ENCODE data around the gene SPSB1. TPM values are rescaled to one million over a fixed set of nuclear protein-coding genes. Genes with fewer than 3 reads are reported as not detected.
A peak's percentile ranks its signal among the peaks of the same experiment; 100 is the strongest.

The SPSB1 gene
- total RNA-seq, 1 experiment from 2014 or later = 33.8 TPM

DNA sequence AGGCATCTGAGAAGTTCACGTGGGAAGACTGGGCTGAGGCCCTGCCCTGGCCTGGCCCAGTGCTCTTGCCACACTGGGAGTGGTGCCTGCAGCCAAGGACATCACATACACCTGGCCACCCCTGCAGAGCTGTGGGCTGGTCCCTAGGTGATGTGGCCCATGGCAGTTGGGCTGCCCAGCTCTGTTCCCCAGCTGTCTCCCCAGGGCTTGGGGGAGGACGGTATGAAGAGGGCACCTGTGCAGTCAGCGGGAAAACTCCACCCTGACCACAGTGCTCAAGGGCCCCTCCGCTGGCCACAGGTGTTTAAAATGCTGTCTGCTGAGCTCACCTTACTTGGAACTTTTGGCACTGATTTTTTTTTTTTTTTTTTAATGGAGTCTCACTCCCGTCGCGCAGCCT is 126.2 kb downstream of the SPSB1 start:
- ChIA-PET POLR2A (ENCODE audit: unreplicated experiment) (interaction anchor here (0.6 kb wide), 1 partner anchor 171 kb away, joined by 14 read pairs; no protein-coding TSS in a partner anchor), CTCF (interaction anchor here (0.6 kb wide), 2 partner anchors 119 to 1444 kb away, joined by 3 to 4 read pairs; no protein-coding TSS in a partner anchor)
- peaks cover 13% of the 10 kb centered on the region for H3K4me1 ChIP-seq (replicated peaks; ENCODE audit: insufficient read depth)
- no peak for TF ChIP-seq EZH2 (IDR thresholded peaks at IDR 0.05; ENCODE audit: low read depth)
- TF ChIP-seq, protein P1, sequence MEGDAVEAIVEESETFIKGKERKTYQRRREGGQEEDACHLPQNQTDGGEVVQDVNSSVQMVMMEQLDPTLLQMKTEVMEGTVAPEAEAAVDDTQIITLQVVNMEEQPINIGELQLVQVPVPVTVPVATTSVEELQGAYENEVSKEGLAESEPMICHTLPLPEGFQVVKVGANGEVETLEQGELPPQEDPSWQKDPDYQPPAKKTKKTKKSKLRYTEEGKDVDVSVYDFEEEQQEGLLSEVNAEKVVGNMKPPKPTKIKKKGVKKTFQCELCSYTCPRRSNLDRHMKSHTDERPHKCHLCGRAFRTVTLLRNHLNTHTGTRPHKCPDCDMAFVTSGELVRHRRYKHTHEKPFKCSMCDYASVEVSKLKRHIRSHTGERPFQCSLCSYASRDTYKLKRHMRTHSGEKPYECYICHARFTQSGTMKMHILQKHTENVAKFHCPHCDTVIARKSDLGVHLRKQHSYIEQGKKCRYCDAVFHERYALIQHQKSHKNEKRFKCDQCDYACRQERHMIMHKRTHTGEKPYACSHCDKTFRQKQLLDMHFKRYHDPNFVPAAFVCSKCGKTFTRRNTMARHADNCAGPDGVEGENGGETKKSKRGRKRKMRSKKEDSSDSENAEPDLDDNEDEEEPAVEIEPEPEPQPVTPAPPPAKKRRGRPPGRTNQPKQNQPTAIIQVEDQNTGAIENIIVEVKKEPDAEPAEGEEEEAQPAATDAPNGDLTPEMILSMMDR (conservative IDR thresholded peaks at IDR 0.05) = no peak
- no peaks in the 10 kb centered on the region for H4K20me1 ChIP-seq (ENCODE audit: insufficient read depth)
- H3K27me3 ChIP-seq (ENCODE audit: insufficient read depth, low read depth) = no peaks in the 10 kb centered on the region
- no peaks in the 10 kb centered on the region for H3K36me3 ChIP-seq (ENCODE audit: low read depth)
- H2AFZ ChIP-seq = no peak overlapping the region
- no TSS peak for BruUV-seq (replicated peaks)
- H3K9me3 ChIP-seq (ENCODE audit: insufficient read depth, low read depth) = no peaks in the 10 kb centered on the region
- no peaks in the 10 kb centered on the region for H3K79me2 ChIP-seq (ENCODE audit: low read depth)
- H3K4me2 ChIP-seq = no peak overlapping the region
- DNase-seq = peak in 1 of 2 experiments; percentile 17
- H3K27ac ChIP-seq = no peak overlapping the region
- intact Hi-C loops (cut with micrococcal nuclease; ENCODE audit: unreplicated experiment) = no loop called here
- H3K4me3 ChIP-seq = no peak overlapping the region
- H3K9me2 ChIP-seq (ENCODE audit: insufficient read depth) = no peaks in the 10 kb centered on the region
- H3F3A ChIP-seq (ENCODE audit: insufficient read depth, low read depth) = peaks cover 12% of the 10 kb centered on the region; the same call in 1 of the 2 replicates

Other genes with a start within 250 kb of the SPSB1 start
- not detected in 2 replicates for gene SLC2A5, start 223.3 kb upstream of the SPSB1 start, total RNA-seq (2021)
- gene GPR157, start 163.8 kb upstream of the SPSB1 start, total RNA-seq (2021) = 9.0 and 10.6 TPM in 2 replicates
- gene H6PD, start 58.1 kb upstream of the SPSB1 start, total RNA-seq (2021) = 31.1 and 43.9 TPM in 2 replicates
- gene SLC25A33, start 246.6 kb downstream of the SPSB1 start, total RNA-seq (2021) = 3.0 and 4.4 TPM in 2 replicates